ENCODE measurements around the gene STK24.

The STK24 gene

GRCh38 chr13:98489446-98490194, 87.3 kb downstream of the STK24 start:
- no peak overlapping the region for H3K9ac ChIP-seq (ENCODE audit: low read length)
- peaks cover 43% of the 10 kb centered on the region for H3K4me1 ChIP-seq (ENCODE audit: control insufficient read depth, low read depth, low read length)
- H3K4me3 ChIP-seq (ENCODE audit: low read length): no peak overlapping the region

DNA sequence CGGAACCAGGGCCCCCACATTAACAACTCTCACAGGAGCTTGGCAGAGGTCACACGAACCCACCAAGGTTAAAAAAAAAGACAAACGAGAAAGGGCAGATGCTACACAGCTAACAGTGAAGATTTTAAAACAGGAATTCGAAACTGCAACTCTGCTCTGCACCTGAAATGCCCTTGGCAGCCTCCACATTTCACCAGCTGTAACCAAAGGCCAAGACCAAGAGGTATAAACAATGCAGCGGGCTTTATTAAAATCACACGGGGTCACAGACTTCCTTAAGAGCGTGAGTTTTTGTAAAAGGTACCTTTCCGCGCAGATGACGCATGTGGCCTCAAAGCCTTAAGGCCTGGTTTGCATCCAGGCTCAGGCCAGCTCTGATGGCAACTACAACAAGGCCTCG, 88.2 kb downstream of the STK24 start:
- Histone ChIP-seq H3K4me3 (ENCODE audit: low read length) (no peak overlapping the region), H3K9ac (ENCODE audit: low read length) (no peak overlapping the region), H3K27ac (ENCODE audit: low read length) (no peak overlapping the region), H3K4me1 (ENCODE audit: control insufficient read depth, low read depth, low read length) (peaks cover 52% of the 10 kb centered on the region), H3K36me3 (ENCODE audit: control insufficient read depth, low read depth, low read length) (no peaks in the 10 kb centered on the region), H3K27me3 (ENCODE audit: control insufficient read depth, insufficient read depth, low read length) (no peaks in the 10 kb centered on the region), H3K9me3 (ENCODE audit: control insufficient read depth, low read depth, low read length) (no peaks in the 10 kb centered on the region)

More at GRCh38 chr13:98489446-98490194, 87.3 kb downstream of the STK24 start:
- H3K27me3 ChIP-seq (ENCODE audit: control insufficient read depth, insufficient read depth, low read length): no peaks in the 10 kb centered on the region
- H3K36me3 ChIP-seq (ENCODE audit: control insufficient read depth, low read depth, low read length): no peaks in the 10 kb centered on the region
- H3K9me3 ChIP-seq (ENCODE audit: control insufficient read depth, low read depth, low read length): no peaks in the 10 kb centered on the region
- H3K27ac ChIP-seq (ENCODE audit: low read length): no peak overlapping the region

GRCh38 chr13:98487522-98487921, 89.4 kb downstream of the STK24 start:
- Histone ChIP-seq H3K4me1 (ENCODE audit: control insufficient read depth, low read depth, low read length) (peaks cover 53% of the 10 kb centered on the region), H3K27ac (ENCODE audit: low read length) (no peak overlapping the region), H3K36me3 (ENCODE audit: control insufficient read depth, low read depth, low read length) (no peaks in the 10 kb centered on the region), H3K4me3 (ENCODE audit: low read length) (no peak overlapping the region), H3K9me3 (ENCODE audit: control insufficient read depth, low read depth, low read length) (no peaks in the 10 kb centered on the region), H3K27me3 (ENCODE audit: control insufficient read depth, insufficient read depth, low read length) (no peaks in the 10 kb centered on the region), H3K9ac (ENCODE audit: low read length) (no peak overlapping the region)

- Histone ChIP-seq H3K9me3 (ENCODE audit: control insufficient read depth, low read depth, low read length) (no peaks in the 10 kb centered on the region), H3K4me3 (ENCODE audit: low read length) (no peak overlapping the region), H3K27me3 (ENCODE audit: control insufficient read depth, insufficient read depth, low read length) (no peaks in the 10 kb centered on the region), H3K9ac (ENCODE audit: low read length) (no peak overlapping the region), H3K36me3 (ENCODE audit: control insufficient read depth, low read depth, low read length) (no peaks in the 10 kb centered on the region), H3K4me1 (ENCODE audit: control insufficient read depth, low read depth, low read length) (peaks cover 48% of the 10 kb centered on the region), H3K27ac (ENCODE audit: low read length) (no peak overlapping the region)
Measured at GRCh38 chr13:98487016-98487415, 89.9 kb downstream of the STK24 start.

DNA sequence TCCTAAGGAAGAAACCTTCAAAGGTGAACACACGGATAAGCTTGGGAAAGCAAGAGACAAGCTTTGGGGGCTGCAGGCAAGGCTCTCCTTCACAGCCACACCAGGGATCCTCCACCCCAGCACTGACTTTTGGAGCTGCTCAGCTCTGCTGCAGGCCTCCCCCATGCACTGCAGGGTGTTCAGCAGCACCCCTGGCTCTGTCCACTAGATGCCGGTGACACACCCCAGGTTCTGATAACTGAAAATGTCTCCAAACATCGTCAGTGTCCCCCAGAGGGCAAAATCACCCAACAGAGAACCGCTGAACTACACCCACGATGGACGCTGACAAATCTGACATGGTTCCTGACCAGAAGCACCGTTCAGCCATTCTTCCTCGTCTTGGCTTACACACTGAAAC, 90.5 kb downstream of the STK24 start:
- no peak overlapping the region for H3K4me3 ChIP-seq (ENCODE audit: low read length)
- no peaks in the 10 kb centered on the region for H3K36me3 ChIP-seq (ENCODE audit: control insufficient read depth, low read depth, low read length)
- no peak overlapping the region for H3K9ac ChIP-seq (ENCODE audit: low read length)
- peaks cover 44% of the 10 kb centered on the region for H3K4me1 ChIP-seq (ENCODE audit: control insufficient read depth, low read depth, low read length)
- H3K9me3 ChIP-seq (ENCODE audit: control insufficient read depth, low read depth, low read length): no peaks in the 10 kb centered on the region
- H3K27ac ChIP-seq (ENCODE audit: low read length): no peak overlapping the region
- H3K27me3 ChIP-seq (ENCODE audit: control insufficient read depth, insufficient read depth, low read length): no peaks in the 10 kb centered on the region

DNA sequence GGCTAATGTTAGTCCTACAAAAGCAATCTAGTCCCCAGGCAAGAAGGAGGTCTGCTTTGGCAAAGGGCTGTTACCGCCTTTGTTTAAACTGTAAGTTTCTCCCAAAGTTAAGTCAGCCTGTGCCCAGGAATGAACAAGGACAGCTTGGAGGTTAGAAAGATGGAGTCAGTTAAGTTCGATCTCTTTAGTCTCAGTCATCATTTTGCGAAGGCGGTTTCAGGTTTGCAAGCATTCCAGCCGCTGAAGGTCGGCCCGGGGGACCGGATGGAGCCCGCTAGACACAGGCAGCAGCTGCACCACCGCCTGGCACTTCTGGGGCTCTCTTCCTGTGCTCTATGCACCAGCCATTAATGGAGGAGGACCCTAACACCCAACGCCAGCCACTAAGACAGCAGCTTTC, 91.3 kb downstream of the STK24 start:
- H3K9ac ChIP-seq (ENCODE audit: low read length): no peak overlapping the region
- H3K4me3 ChIP-seq (ENCODE audit: low read length): no peak overlapping the region
- no peak overlapping the region for H3K27ac ChIP-seq (ENCODE audit: low read length)
- peaks cover 40% of the 10 kb centered on the region for H3K4me1 ChIP-seq (ENCODE audit: control insufficient read depth, low read depth, low read length)
- no peaks in the 10 kb centered on the region for H3K9me3 ChIP-seq (ENCODE audit: control insufficient read depth, low read depth, low read length)
- no peaks in the 10 kb centered on the region for H3K36me3 ChIP-seq (ENCODE audit: control insufficient read depth, low read depth, low read length)
- H3K27me3 ChIP-seq (ENCODE audit: control insufficient read depth, insufficient read depth, low read length): no peaks in the 10 kb centered on the region

- Histone ChIP-seq H3K27me3 (ENCODE audit: control insufficient read depth, insufficient read depth, low read length) (no peaks in the 10 kb centered on the region), H3K27ac (ENCODE audit: low read length) (peak overlapping the region; percentile 5), H3K36me3 (ENCODE audit: control insufficient read depth, low read depth, low read length) (no peaks in the 10 kb centered on the region), H3K4me1 (ENCODE audit: control insufficient read depth, low read depth, low read length) (peaks cover 37% of the 10 kb centered on the region), H3K9ac (ENCODE audit: low read length) (no peak overlapping the region), H3K4me3 (ENCODE audit: low read length) (peak overlapping the region; percentile 21), H3K9me3 (ENCODE audit: control insufficient read depth, low read depth, low read length) (no peaks in the 10 kb centered on the region)
Measured at GRCh38 chr13:98484289-98485219, 92.4 kb downstream of the STK24 start.

- Histone ChIP-seq H3K4me3 (ENCODE audit: low read length) (peak overlapping the region; percentile 21), H3K4me1 (ENCODE audit: control insufficient read depth, low read depth, low read length) (peaks cover 42% of the 10 kb centered on the region), H3K9me3 (ENCODE audit: control insufficient read depth, low read depth, low read length) (no peaks in the 10 kb centered on the region), H3K27me3 (ENCODE audit: control insufficient read depth, insufficient read depth, low read length) (no peaks in the 10 kb centered on the region), H3K9ac (ENCODE audit: low read length) (no peak overlapping the region), H3K27ac (ENCODE audit: low read length) (no peak overlapping the region), H3K36me3 (ENCODE audit: control insufficient read depth, low read depth, low read length) (no peaks in the 10 kb centered on the region)
Measured at GRCh38 chr13:98483601-98484288, 93.2 kb downstream of the STK24 start.

- Histone ChIP-seq H3K36me3 (ENCODE audit: control insufficient read depth, low read depth, low read length) (no peaks in the 10 kb centered on the region), H3K4me3 (ENCODE audit: low read length) (no peak overlapping the region), H3K27ac (ENCODE audit: low read length) (no peak overlapping the region), H3K4me1 (ENCODE audit: control insufficient read depth, low read depth, low read length) (peaks cover 50% of the 10 kb centered on the region), H3K27me3 (ENCODE audit: control insufficient read depth, insufficient read depth, low read length) (no peaks in the 10 kb centered on the region), H3K9me3 (ENCODE audit: control insufficient read depth, low read depth, low read length) (no peaks in the 10 kb centered on the region), H3K9ac (ENCODE audit: low read length) (no peak overlapping the region)
Measured at GRCh38 chr13:98482476-98483444, 94.1 kb downstream of the STK24 start.

DNA sequence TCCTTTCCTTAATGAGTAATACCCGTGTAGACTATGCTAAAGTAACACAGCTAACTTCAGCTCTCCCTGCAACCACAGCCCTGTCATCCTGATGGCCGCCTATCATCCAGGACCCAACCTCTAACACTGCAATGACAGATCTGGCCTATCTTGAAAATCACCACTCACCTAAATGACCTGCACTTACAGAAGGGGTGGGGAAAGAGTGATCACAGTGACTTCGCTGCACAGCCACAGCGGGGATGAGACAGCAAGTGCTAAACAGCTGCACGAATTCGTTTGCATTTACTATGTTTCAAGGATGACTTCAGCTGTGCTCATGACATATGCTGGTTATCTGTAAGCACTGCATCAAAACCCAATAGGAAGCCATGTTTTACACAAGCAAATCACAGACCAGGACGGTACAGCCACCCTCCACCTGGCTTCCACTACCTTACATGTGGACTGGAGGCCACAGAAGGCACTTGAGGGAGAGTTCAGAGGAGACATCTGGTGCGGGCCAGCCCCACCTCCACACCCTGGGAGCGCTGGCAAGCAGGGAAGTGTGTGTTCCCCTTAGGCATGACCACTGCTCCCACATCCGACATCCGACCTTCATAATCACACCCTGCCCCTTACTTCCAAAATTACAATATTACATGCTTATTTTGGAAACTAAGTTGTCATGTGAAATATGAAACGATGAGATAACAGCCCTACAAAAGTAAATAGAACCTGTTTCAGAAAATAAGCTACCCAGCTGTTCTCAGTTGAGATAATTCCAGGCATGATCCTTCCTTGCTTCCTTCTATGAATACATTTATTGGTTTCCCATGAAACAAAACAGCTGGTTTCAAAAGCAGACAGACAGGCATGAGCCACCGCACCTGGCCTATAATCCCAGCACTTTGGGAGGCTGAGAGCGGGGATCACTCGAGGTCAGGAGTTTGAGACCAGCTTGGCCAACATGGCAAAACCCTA, 95.7 kb downstream of the STK24 start:
- H3K4me3 ChIP-seq (ENCODE audit: low read length): no peak overlapping the region
- no peak overlapping the region for H3K27ac ChIP-seq (ENCODE audit: low read length)
- peaks cover 57% of the 10 kb centered on the region for H3K4me1 ChIP-seq (ENCODE audit: control insufficient read depth, low read depth, low read length)
- H3K36me3 ChIP-seq (ENCODE audit: control insufficient read depth, low read depth, low read length): no peaks in the 10 kb centered on the region
- no peaks in the 10 kb centered on the region for H3K9me3 ChIP-seq (ENCODE audit: control insufficient read depth, low read depth, low read length)
- no peaks in the 10 kb centered on the region for H3K27me3 ChIP-seq (ENCODE audit: control insufficient read depth, insufficient read depth, low read length)
- no peak overlapping the region for H3K9ac ChIP-seq (ENCODE audit: low read length)

Measured in iPS-18a (cell line).